Measurements from ENCODE around the gene EXT2.

- TF ChIP-seq CTCF (IDR thresholded peaks at IDR 0.05; ENCODE audit: low read length) (no peak), EZH2 (optimal IDR thresholded peaks at IDR 0.05; ENCODE audit: low read depth, low read length) (no peak), EZH2phosphoT487 (IDR thresholded peaks at IDR 0.05; ENCODE audit: low read length) (no peak)
These were observed 132.9 kb downstream of the EXT2 start for GRCh38 chr11:44228379-44228778.

Measured in MM.1S (cell line).